ENCODE measurements around the gene RDH8.

GRCh38 chr19:10019246-10019645 lies 6.0 kb downstream of the RDH8 start:
- TF ChIP-seq EP300 (IDR thresholded peaks at IDR 0.05), result no peak
- TF ChIP-seq, protein P1, sequence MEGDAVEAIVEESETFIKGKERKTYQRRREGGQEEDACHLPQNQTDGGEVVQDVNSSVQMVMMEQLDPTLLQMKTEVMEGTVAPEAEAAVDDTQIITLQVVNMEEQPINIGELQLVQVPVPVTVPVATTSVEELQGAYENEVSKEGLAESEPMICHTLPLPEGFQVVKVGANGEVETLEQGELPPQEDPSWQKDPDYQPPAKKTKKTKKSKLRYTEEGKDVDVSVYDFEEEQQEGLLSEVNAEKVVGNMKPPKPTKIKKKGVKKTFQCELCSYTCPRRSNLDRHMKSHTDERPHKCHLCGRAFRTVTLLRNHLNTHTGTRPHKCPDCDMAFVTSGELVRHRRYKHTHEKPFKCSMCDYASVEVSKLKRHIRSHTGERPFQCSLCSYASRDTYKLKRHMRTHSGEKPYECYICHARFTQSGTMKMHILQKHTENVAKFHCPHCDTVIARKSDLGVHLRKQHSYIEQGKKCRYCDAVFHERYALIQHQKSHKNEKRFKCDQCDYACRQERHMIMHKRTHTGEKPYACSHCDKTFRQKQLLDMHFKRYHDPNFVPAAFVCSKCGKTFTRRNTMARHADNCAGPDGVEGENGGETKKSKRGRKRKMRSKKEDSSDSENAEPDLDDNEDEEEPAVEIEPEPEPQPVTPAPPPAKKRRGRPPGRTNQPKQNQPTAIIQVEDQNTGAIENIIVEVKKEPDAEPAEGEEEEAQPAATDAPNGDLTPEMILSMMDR (IDR thresholded peaks at IDR 0.05), result no peak
- TF ChIP-seq POLR2A (IDR thresholded peaks at IDR 0.05), result no peak
